Astrocyte of the spinal cord (primary cell): ENCODE results near the gene UMODL1.

Experiments used
- DNase-seq: peaks from one replicate; pipeline ENCODE4 v3.0.0; 2011; ENCODE audit warnings: low read depth, low spot score
- H3K4me3 ChIP-seq: 2 replicates; pipeline ENCODE4 v1.5.1; 2011; ENCODE audit warnings: low read depth, mild to moderate bottlenecking, low read length, moderate library complexity
- in situ Hi-C: cut with HindIII; loops from 2 replicates; pipeline ENCODE4 v1.10.0; 2017; ENCODE audit warnings: low sequenced_read_pairs
- TF ChIP-seq, protein P1 (sequence below): IDR thresholded peaks from 2 replicates; pipeline ENCODE4 v1.5.1; 2012; ENCODE audit warnings: low read depth, mild to moderate bottlenecking, low read length, inconsistent platforms

Gene UMODL1

DNA sequence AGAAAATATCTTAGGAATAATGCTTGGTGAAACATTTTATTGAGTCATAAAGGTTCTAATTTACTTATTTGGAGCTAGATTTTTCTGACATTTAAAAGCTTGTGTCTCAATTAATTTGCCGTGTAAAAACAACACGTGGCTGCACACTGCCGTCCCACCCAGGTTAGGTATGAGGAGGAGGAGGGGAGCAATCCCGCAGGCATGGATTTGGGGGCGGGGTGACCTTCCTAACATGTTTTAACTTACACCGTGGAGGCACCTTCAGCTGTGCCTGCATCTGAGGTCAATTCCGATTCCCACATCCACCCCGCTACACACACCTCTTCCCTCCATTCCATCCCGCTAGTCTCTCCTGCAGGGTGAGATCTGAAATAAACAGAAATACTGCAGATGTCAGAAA lies 28.5 kb upstream of the UMODL1 start:
- in situ Hi-C loops, result no loop called here
- H3K4me3 ChIP-seq, result no peak overlapping the region
- TF ChIP-seq, protein P1, sequence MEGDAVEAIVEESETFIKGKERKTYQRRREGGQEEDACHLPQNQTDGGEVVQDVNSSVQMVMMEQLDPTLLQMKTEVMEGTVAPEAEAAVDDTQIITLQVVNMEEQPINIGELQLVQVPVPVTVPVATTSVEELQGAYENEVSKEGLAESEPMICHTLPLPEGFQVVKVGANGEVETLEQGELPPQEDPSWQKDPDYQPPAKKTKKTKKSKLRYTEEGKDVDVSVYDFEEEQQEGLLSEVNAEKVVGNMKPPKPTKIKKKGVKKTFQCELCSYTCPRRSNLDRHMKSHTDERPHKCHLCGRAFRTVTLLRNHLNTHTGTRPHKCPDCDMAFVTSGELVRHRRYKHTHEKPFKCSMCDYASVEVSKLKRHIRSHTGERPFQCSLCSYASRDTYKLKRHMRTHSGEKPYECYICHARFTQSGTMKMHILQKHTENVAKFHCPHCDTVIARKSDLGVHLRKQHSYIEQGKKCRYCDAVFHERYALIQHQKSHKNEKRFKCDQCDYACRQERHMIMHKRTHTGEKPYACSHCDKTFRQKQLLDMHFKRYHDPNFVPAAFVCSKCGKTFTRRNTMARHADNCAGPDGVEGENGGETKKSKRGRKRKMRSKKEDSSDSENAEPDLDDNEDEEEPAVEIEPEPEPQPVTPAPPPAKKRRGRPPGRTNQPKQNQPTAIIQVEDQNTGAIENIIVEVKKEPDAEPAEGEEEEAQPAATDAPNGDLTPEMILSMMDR, result no peak
- no peak for DNase-seq

DNA sequence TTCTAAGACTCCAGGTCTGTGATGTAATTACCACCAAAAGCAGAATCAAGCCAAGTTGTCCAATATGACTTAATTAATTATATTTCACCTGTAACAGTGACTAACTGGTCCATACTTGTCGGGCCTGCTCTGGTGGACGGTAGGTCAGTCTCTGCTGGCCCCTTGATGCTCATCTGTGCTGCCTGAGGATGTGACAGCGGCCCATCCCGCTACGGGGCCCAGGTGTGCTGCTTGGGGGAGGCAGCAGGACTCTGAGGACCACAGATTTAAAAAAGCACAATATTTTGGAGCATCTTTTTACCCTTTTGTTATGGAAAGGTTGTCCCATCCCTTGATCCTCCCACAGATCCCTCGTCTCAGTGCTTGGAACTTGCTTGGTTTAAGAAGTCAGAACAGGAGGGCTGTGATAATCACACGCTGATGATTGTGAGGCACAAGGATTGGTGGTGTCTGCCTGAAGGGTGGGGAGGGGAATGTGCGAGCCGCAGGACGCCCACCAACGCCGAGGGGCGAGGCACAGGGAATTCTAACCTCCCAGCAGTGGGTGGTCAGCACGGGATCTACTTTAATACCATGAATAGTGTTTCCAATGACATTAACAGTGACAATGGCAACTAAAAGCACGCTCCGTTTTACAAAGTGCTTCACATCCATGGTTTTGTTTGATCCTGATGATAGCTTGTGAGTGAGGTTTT lies 27.8 kb upstream of the UMODL1 start:
- TF ChIP-seq, protein P1, result no peak
- DNase-seq, result no peak
- no peak overlapping the region for H3K4me3 ChIP-seq
- in situ Hi-C loops, result no loop called here

DNA sequence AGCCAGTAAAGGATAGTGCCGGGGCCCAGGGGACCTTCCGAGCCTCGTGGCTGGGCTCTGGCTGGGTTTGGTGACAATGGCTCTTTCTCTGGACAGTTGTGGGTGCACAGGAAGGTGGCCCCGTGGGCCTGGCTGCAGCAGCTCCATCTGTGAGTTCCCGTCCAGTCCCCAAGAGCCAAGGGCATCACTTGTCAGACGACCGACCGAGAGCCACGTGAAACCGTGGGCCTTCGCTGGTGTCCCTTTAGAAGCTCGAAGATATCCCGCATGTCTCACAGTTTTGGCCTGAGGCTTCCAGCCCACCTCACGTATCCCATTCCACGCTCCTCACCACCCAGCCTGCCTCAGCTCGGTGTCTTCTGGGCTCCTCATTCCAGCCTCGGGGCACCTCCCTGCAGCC lies 27.2 kb upstream of the UMODL1 start:
- in situ Hi-C loops, result no loop called here
- TF ChIP-seq, protein P1, result no peak

DNA sequence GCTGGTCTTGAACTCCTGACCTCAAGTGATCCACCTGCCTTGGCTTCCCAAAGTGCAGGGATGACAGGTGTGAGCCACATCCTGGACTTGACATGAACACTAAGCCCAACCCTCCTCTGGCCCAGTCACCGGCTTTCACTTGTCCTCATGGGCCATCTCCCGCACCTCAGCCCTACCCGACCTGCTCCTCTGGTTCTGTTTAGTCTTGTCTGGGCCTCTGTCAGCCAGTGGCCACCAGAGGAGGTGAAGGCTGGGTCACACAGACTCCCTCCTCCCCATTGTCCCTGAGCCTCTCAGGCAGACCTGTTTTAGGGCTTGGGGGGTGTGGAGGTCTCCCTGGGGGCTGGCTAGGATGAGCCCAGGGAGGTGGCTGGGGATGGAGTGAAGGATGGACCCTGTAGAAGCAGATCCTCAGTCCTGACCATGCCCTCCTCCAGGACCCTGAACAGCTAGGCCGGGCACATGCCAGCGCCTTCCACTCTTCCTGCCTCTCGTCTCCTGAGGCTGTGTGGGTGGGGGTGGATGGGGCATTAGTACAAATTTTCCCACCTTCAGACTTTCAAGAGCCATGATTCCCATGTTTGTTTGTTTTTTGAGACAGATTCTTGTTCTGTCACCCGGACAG lies 26.1 kb upstream of the UMODL1 start:
- H3K4me3 ChIP-seq, result no peak overlapping the region
- DNase-seq, result no peak
- TF ChIP-seq, protein P1, result no peak
- in situ Hi-C loops, result no loop called here

More for the DNA sequence above, 27.2 kb upstream of the UMODL1 start:
- H3K4me3 ChIP-seq, result no peak overlapping the region
- DNase-seq, result no peak

DNA sequence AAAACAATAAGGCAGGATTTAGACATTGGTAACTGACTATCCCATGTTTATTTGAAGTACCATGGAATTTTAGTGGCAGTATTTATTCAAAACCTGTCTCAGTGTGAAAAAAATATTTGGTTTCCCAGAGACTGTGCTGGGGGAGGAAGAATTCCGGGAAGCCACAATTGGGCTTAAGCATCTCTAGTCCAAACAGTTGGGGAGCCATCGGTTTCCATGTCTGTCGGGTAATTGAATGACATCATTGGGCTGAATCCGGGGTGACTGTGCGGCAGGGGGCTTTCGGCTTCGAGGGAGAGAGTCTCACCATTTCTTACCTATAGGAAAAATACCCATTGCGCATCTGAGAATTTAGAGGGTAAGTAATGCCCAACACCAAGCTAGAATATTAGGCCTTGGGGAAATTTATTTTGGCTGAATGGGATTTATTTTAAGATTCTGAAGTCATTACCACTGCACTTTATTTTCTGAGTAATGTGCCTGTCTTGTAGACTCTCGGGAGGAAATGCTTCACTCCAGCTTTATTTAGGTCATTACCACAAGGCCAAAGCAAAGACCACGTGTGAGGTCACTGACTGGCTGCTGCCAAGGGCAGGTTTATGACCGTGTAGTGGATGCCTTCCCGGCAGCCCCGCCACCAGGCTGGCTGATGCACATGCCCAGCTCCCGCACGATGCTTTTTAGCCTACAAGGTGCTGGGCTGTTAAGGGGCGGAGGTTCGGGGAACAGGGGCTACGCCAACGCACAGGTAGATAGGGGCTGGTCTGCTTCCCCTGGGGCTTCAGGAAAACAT lies 23.1 kb upstream of the UMODL1 start:
- H3K4me3 ChIP-seq, result no peak overlapping the region
- peak; percentile 98 for DNase-seq
- in situ Hi-C loops, result no loop called here
- TF ChIP-seq, protein P1, result peak; percentile 15

DNA sequence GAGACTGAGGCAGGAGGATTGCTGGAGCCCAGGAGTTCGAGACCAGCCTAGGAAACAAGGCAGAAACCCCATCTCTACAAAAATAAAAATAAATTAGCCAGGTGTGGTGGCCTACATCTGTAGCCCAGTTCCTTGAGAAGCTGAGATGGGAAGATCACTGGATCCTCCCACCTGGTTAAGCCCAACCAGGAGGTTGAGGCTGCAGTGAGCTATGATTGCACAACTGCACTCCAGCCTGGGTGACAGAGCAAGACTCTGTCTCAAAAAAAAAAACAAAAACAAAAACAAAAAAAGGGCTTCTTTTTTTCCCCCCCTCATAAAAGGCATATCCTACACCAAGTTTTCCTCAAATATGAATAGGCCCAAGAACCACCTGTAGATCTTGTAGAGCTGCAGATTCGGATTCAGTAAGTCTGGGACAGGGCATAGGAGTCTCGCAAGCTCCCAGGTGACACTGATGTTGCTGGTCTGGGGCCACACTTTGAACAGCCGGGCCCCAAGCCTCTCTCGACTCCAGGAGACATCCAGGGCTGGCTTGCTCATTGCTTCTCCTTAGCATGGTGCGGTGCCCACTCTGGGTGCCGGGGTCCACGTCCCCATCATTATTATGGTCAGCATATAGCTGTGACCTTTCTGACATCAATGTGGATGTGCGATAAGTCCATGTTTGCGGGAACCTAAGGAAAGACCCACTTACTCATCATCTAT lies 22.1 kb upstream of the UMODL1 start:
- H3K4me3 ChIP-seq, result no peak overlapping the region
- DNase-seq, result no peak
- TF ChIP-seq, protein P1, result no peak
- in situ Hi-C loops, result no loop called here
